K562 (cell line): ENCODE measurements around the gene GSTA2. TPM values are rescaled to one million over a fixed set of nuclear protein-coding genes. Genes with fewer than 3 reads are reported as not detected.
A peak's percentile ranks its signal among the peaks of the same experiment; 100 is the strongest.
"Not testable (repeated sequence)": the region's sequence is repeated elsewhere in the genome, so short reads cannot be mapped to it uniquely, and the experiment has no call there.

ENCODE experiments used
- ATAC-seq: fragments of 200-7000 bp; cut with Tn5 transposase; 3 replicates; pipeline ENCODE4 v1.9.1; 2020; ENCODE audit warnings: moderate library complexity
- BruUV-seq: library from RNA; stranded (reverse); fragments of 400-500 nt; replicated peaks from 2 replicates; lab custom pipeline; 2021; lab: Mats Ljungman, UMichigan
- CTCF ChIA-PET: fragments of 300-600 bp; formaldehyde crosslinking; extraction: SDS; loops from one replicate; lab custom pipeline; 2021; ENCODE audit warnings: low intra/inter-chr PET ratio; lab: Yijun Ruan, JAX
- POLR2A ChIA-PET: fragments of 300-600, 350-650 bp; sonication (Branson Sonifier 250); formaldehyde crosslinking; extraction: SDS; loops from one replicate; lab custom pipeline; 2021; ENCODE audit warnings: antibody characterized with exemption, inconsistent platforms; lab: Yijun Ruan, JAX
- DNase-seq, 4 experiments: peaks; one replicate each; pipeline versions ENCODE4 v3.0.0 to v3.0.0-alpha.2; 2011 to 2018; ENCODE audit warnings: low spot score in 3 of 4, mixed read lengths in 3 of 4; ENCODE audit errors: extremely low read depth in 1 of 4
- FAIRE-seq: peaks from 2 replicates; lab custom pipeline; 2011; peaks lifted over from hg19 to GRCh38; lab: Jason Lieb, UNC
- H2AFZ ChIP-seq: 2 replicates; pipeline ENCODE4 v1.6.0; 2011; ENCODE audit warnings: low read depth, low read length, control low read depth, inconsistent platforms
- H3K27ac ChIP-seq: fragments of 200-600 bp; 3 replicates; pipeline ENCODE4 v1.8.0; 2011; ENCODE audit warnings: low read depth, mild to moderate bottlenecking, control low read depth, inconsistent platforms, low read length, moderate library complexity, mixed read lengths; ENCODE audit errors: extremely low read depth
- H3K27me3 ChIP-seq, 2 experiments: fragments of 300-600 bp in 1 of 2; 2 replicates in 1 of 2; 3 replicates in 1 of 2; pipeline versions ENCODE4 v1.6.0 to v1.8.0; 2011; ENCODE audit warnings: inconsistent platforms in 2 of 2, low read length in 2 of 2, mild to moderate bottlenecking in 1 of 2, mixed read lengths in 1 of 2, moderate library complexity in 1 of 2; ENCODE audit not compliant: control insufficient read depth in 2 of 2, insufficient read depth in 2 of 2
- H3K36me3 ChIP-seq: fragments of 300-600 bp; 3 replicates; pipeline ENCODE4 v1.8.0; 2011; ENCODE audit warnings: mild to moderate bottlenecking, low read length, inconsistent platforms; ENCODE audit not compliant: control insufficient read depth, insufficient read depth
- H3K4me1 ChIP-seq, 2 experiments: fragments of 200-600 bp in 1 of 2; replicated peaks in 1 of 2; 2 replicates in 1 of 2; 3 replicates in 1 of 2; pipeline versions ENCODE4 v1.5.1 to v1.8.0; 2011; ENCODE audit warnings: inconsistent platforms in 2 of 2, low read length in 2 of 2, mild to moderate bottlenecking in 1 of 2, mixed read lengths in 1 of 2, moderate library complexity in 1 of 2; ENCODE audit not compliant: control insufficient read depth in 2 of 2, insufficient read depth in 2 of 2
- H3K4me2 ChIP-seq: 2 replicates; pipeline ENCODE4 v1.6.1; 2011; ENCODE audit warnings: low read length, control low read depth, inconsistent platforms, mixed read lengths; ENCODE audit not compliant: insufficient read depth
- H3K4me3 ChIP-seq: fragments of 200-600 bp; sonication (generic), shearing (Covaris generic); 2 replicates; pipeline ENCODE4 v1.5.1; 2016; ENCODE audit warnings: control low read depth, inconsistent platforms
- H3K79me2 ChIP-seq: fragments of 200-600 bp; 3 replicates; pipeline ENCODE4 v1.8.0; 2011; ENCODE audit warnings: low read length, inconsistent platforms; ENCODE audit not compliant: control insufficient read depth, insufficient read depth
- H3K9ac ChIP-seq, 2 experiments: 2 replicates each; pipeline versions ENCODE4 v1.6.0 to v1.6.1; 2011; ENCODE audit warnings: low read depth in 2 of 2, low read length in 2 of 2, control low read depth in 1 of 2, inconsistent platforms in 1 of 2, mild to moderate bottlenecking in 1 of 2, mixed read lengths in 1 of 2; ENCODE audit not compliant: insufficient read depth in 1 of 2
- H3K9me1 ChIP-seq: one replicate; pipeline ENCODE4 v1.6.0; 2011; ENCODE audit warnings: inconsistent platforms, mild to moderate bottlenecking, low read length, moderate library complexity; ENCODE audit not compliant: control insufficient read depth, insufficient read depth
- H3K9me3 ChIP-seq: replicated peaks from 2 replicates; pipeline ENCODE4 v1.5.1; 2011; ENCODE audit warnings: low read depth, low read length, inconsistent platforms; ENCODE audit not compliant: control insufficient read depth, insufficient read depth
- H4K20me1 ChIP-seq: replicated peaks from 2 replicates; pipeline ENCODE4 v1.6.1; 2011; ENCODE audit warnings: low read length, inconsistent platforms, mixed read lengths; ENCODE audit not compliant: control insufficient read depth, insufficient read depth
- CCAR2 ChIP-seq: fragments of 200-400 bp; formaldehyde crosslinking; IDR thresholded peaks from 2 replicates; pipeline ENCODE4 v1.6.1; 2017; ENCODE audit warnings: mild to moderate bottlenecking, low read depth, low read length
- CREBBP ChIP-seq: IDR thresholded peaks from one replicate; pipeline ENCODE4 v1.6.1; 2012; ENCODE audit warnings: low read depth, mild to moderate bottlenecking, control low read depth, inconsistent platforms, low read length
- CTCF ChIP-seq, 3 experiments: IDR thresholded peaks in 2 of 3; conservative IDR thresholded peaks in 1 of 3; 2 replicates each; pipeline ENCODE4 v1.5.1; 2011 to 2012; ENCODE audit warnings: low read length in 3 of 3, mild to moderate bottlenecking in 3 of 3, control low read depth in 2 of 3, improper control_type of control experiment in 1 of 3, inconsistent platforms in 1 of 3, low read depth in 1 of 3, mixed read lengths in 1 of 3, moderate library complexity in 1 of 3; ENCODE audit not compliant: insufficient read depth in 2 of 3
- MAFF ChIP-seq: IDR thresholded peaks from 2 replicates; pipeline ENCODE4 v1.6.1; 2012; ENCODE audit warnings: low read length, improper control_type of control experiment
- MAFG ChIP-seq: fragments of 450-650 bp; conservative IDR thresholded peaks from 2 replicates; pipeline ENCODE4 v1.6.1; 2016; ENCODE audit warnings: missing genetic modification characterization, missing compliant biosample characterization
- MAFK ChIP-seq: IDR thresholded peaks from 2 replicates; pipeline ENCODE4 v1.6.1; 2011; ENCODE audit warnings: low read length, improper control_type of control experiment
- NR1H2 ChIP-seq: sonication (generic); formaldehyde crosslinking; IDR thresholded peaks from 2 replicates; pipeline ENCODE4 v1.4.0; 2020; ENCODE audit warnings: mild to moderate bottlenecking, missing genetic modification reagents
- ZNF316 ChIP-seq: fragments of 450-650 bp; IDR thresholded peaks from 2 replicates; pipeline ENCODE4 v1.6.1; 2016
- WGBS: fragments of 100-300 bp; shearing (Covaris generic); methylation state at CpG from one replicate; pipeline ENCODE4 v1.1.6; 2016; ENCODE audit warnings: low coverage, mixed read lengths; ENCODE audit not compliant: insufficient coverage; ENCODE audit errors: missing lambda C conversion rate; 5-methylcytosine and 5-hydroxymethylcytosine counted together
- in situ Hi-C: fragments of 300-500 bp; cut with MboI; formaldehyde crosslinking; loops from 4 replicates; pipeline ENCODE4 v1.15.0; 2018; ENCODE audit warnings: inconsistent platforms, mixed read lengths
- intact Hi-C: fragments of 100-400 bp; cut with micrococcal nuclease; formaldehyde crosslinking; loops from 2 replicates; pipeline ENCODE4 v1.14.2; 2022
- polyA plus RNA-seq, 8 experiments: library from polyadenylated mRNA; depleted of rRNA in 4 of 8; stranded (reverse) in 5 of 8; unstranded in 3 of 8; fragments of >200 nt; fragmentation: Nextera tagmentation in 2 of 8; fragmentation: Illumina TruSeq in 1 of 8; extraction: Ambion mirVana in 2 of 8; extraction: Trizol in 1 of 8; gene quantifications; 2 replicates each; pipeline versions ENCODE4 v1.2.1 to v1.2.3, GENCODE V29; 2011 to 2014; ENCODE audit warnings: inconsistent platforms in 1 of 8, missing spikeins in 1 of 8
- total RNA-seq, 7 experiments: library from RNA; depleted of rRNA in 6 of 7; stranded (reverse); fragments of >200 nt in 6 of 7; fragmentation: Illumina TruSeq in 2 of 7; extraction: Trizol in 2 of 7; gene quantifications; 2 replicates each; pipeline versions ENCODE4 v1.2.1 to v1.2.3, GENCODE V29; 2011 to 2021; ENCODE audit warnings: low replicate concordance in 1 of 7

The GSTA2 gene
- total and polyA plus RNA-seq, 9 of the 15 experiments (the other 6 are each of a cell fraction or from before 2014, with no cell fraction given): 0.11 to 0.24 (median 0.14) TPM; not detected in 3

GRCh38 chr6:52808660-52809059 lies 45.4 kb upstream of the GSTA2 start:
- DNase-seq: no peak
- Histone ChIP-seq H2AFZ (no peak overlapping the region), H3K9me3 (no peaks in the 10 kb centered on the region), H3K9ac (no peak overlapping the region), H3K4me3 (no peak overlapping the region), H3K4me2 (no peak overlapping the region), H3K79me2 (no peaks in the 10 kb centered on the region), H4K20me1 (no peaks in the 10 kb centered on the region), H3K36me3 (no peaks in the 10 kb centered on the region), H3K27me3 (peaks cover 0 to 2% of the 10 kb centered on the region in 2 experiments; a peak in 2 of 5 replicates), H3K9me1 (no peaks in the 10 kb centered on the region), H3K27ac (no peak overlapping the region), H3K4me1 (no peaks in the 10 kb centered on the region)
- FAIRE-seq: no peak
- ChIA-PET POLR2A (no interaction called here), CTCF (no interaction called here)
- BruUV-seq: no TSS peak
- intact Hi-C loops (no loop called here), in situ Hi-C loops (loop anchor here (5.0 kb wide), 1 partner anchor 41 kb away; no protein-coding TSS in a partner anchor)
- 3% methylated on average over 5 of the region's 5 CpGs for WGBS
- no peak for ATAC-seq
- TF ChIP-seq NR1H2 (CRISPR knock-in tag) (no peak), CREBBP (no peak), CCAR2 (no peak)

GRCh38 chr6:52803668-52804255 lies 40.5 kb upstream of the GSTA2 start, which contains the start of gene GSTA1:
GSTA1 (minus strand) TSS chr6:52803816; CDS start chr6:52799267, 4,549 bp downstream.
- POLR2A ChIA-PET: interaction anchor here (0.6 kb wide), 1 partner anchor 8 kb away, joined by 3 read pairs; no protein-coding TSS in a partner anchor
- WGBS: 0% methylated on average over 5 of the region's 5 CpGs

More at GRCh38 chr6:52803668-52804255, 40.5 kb upstream of the GSTA2 start, which contains the start of gene GSTA1:
- ATAC-seq: 0 out of 3 replicates have a peak, but pooled peaks have one; percentile 33
- peak; percentile 54 for FAIRE-seq
- BruUV-seq, in situ Hi-C loops, DNase-seq, H3K9me3 ChIP-seq, H3K4me1 ChIP-seq, CTCF ChIA-PET, H3K79me2 ChIP-seq, H2AFZ ChIP-seq, H3K4me2 ChIP-seq, intact Hi-C loops, H3K27me3 ChIP-seq, H3K27ac ChIP-seq, H3K4me3 ChIP-seq, H3K36me3 ChIP-seq, H3K9me1 ChIP-seq, H4K20me1 ChIP-seq, H3K9ac ChIP-seq: not testable (repeated sequence)
- peak; percentile 13; the same call in 1 of the 2 replicates for TF ChIP-seq ZNF316
- TF ChIP-seq CTCF (IDR thresholded peaks at IDR 0.05 in 2 of 3, conservative IDR thresholded peaks at IDR 0.05 in 1 of 3; ENCODE audit: insufficient read depth in 2 of 3, low read depth in 1 of 3, low read length in 3 of 3): peak in 1 of 3 experiments; percentile 22; a peak in 1 of 6 replicates
- TF ChIP-seq MAFG (tag): 0 out of 2 replicates have a peak, but pooled peaks have one; percentile 7
- TF ChIP-seq MAFF: peak; percentile 84
- peak; percentile 81 for TF ChIP-seq MAFK
